MM.1S (cell line): Measurements from ENCODE around the gene INSIG2.

ENCODE experiments used
- DNase-seq: peaks from one replicate; pipeline ENCODE4 v3.0.0-alpha.2; 2015
- H2AFZ ChIP-seq: fragments of 300-600 bp; sonication (generic); 2 replicates; pipeline ENCODE4 v1.6.0; 2016; ENCODE audit warnings: antibody characterized with exemption, low read length
- H3F3A ChIP-seq: fragments of 300-600 bp; sonication (generic); 2 replicates; pipeline ENCODE4 v1.6.1; 2016; ENCODE audit warnings: mild to moderate bottlenecking, antibody characterized with exemption, low read length, moderate library complexity, mixed read lengths; ENCODE audit not compliant: insufficient read depth
- H3K27ac ChIP-seq: fragments of 300-600 bp; sonication (generic); 2 replicates; pipeline ENCODE4 v1.5.1; 2016; ENCODE audit warnings: mild to moderate bottlenecking, low read length
- H3K27me3 ChIP-seq: fragments of 300-600 bp; sonication (generic); replicated peaks from 2 replicates; pipeline ENCODE4 v1.6.0; 2016; ENCODE audit warnings: low read length; ENCODE audit not compliant: insufficient read depth
- H3K36me3 ChIP-seq: fragments of 300-600 bp; sonication (generic); replicated peaks from 2 replicates; pipeline ENCODE4 v1.6.1; 2016; ENCODE audit warnings: mild to moderate bottlenecking, low read length, mixed read lengths; ENCODE audit not compliant: insufficient read depth
- H3K4me1 ChIP-seq: fragments of 300-600 bp; sonication (generic); 2 replicates; pipeline ENCODE4 v1.6.1; 2016; ENCODE audit warnings: low read length, mixed read lengths
- H3K4me2 ChIP-seq: fragments of 300-600 bp; sonication (generic); 2 replicates; pipeline ENCODE4 v1.6.0; 2016; ENCODE audit warnings: low read depth, low read length
- H3K4me3 ChIP-seq: fragments of 300-600 bp; sonication (generic); 2 replicates; pipeline ENCODE4 v1.5.1; 2016; ENCODE audit warnings: low read length, mixed read lengths
- H3K79me2 ChIP-seq: fragments of 300-600 bp; sonication (generic); 2 replicates; pipeline ENCODE4 v1.6.1; 2016; ENCODE audit warnings: mixed run types, low read length, mixed read lengths
- H3K9ac ChIP-seq: fragments of 300-600 bp; sonication (generic); 2 replicates; pipeline ENCODE4 v1.6.1; 2016; ENCODE audit warnings: low read length, mixed read lengths
- H3K9me2 ChIP-seq: fragments of 300-600 bp; sonication (generic); replicated peaks from 2 replicates; pipeline ENCODE4 v1.6.1; 2016; ENCODE audit warnings: mild to moderate bottlenecking, low read length, mixed read lengths; ENCODE audit not compliant: insufficient read depth
- H3K9me3 ChIP-seq: fragments of 300-600 bp; sonication (generic); replicated peaks from 2 replicates; pipeline ENCODE4 v1.6.1; 2016; ENCODE audit warnings: mild to moderate bottlenecking, low read length, mixed read lengths; ENCODE audit not compliant: insufficient read depth
- H4K20me1 ChIP-seq: fragments of 300-600 bp; sonication (generic); 2 replicates; pipeline ENCODE4 v1.6.1; 2016; ENCODE audit warnings: mild to moderate bottlenecking, low read length, moderate library complexity, mixed read lengths; ENCODE audit not compliant: insufficient read depth
- EZH2 ChIP-seq: fragments of 300-600 bp; sonication (generic); optimal IDR thresholded peaks from 2 replicates; pipeline ENCODE3; 2017; ENCODE audit warnings: low read depth, mild to moderate bottlenecking, antibody characterized with exemption, low read length, mixed read lengths
- EZH2phosphoT487 ChIP-seq: fragments of 300-600 bp; sonication (generic); IDR thresholded peaks from 2 replicates; pipeline ENCODE4 v1.6.1; 2018; ENCODE audit warnings: antibody characterized with exemption, low read length
- TF ChIP-seq, protein P1 (sequence below): fragments of 300-600 bp; sonication (generic); IDR thresholded peaks from 2 replicates; pipeline ENCODE4 v1.5.1; 2016; ENCODE audit warnings: antibody characterized with exemption, low read length, mixed read lengths

Gene INSIG2

DNA sequence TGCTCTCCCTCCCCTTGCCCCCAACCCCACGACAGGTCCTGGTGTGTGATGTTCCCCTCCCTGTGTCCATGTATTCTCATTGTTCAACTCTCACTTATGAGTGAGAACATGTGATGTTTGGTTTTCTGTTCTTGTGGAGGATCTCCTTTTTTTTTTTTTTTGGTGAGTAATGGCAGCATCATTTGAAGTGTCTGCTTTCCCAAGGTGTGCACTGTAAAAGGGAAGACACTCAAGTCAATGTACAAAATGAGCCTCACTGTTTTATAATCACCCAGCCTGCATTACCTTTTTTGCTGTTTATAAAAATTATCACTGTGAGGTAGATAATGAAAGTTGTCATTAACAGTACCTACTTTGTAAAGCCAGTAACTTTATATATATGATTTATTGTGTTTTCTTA is 56.9 kb downstream of the INSIG2 start:
- Histone ChIP-seq H3K4me3 (no peak overlapping the region), H3F3A (no peaks in the 10 kb centered on the region), H2AFZ (no peak overlapping the region), H3K9ac (no peak overlapping the region), H3K4me1 (no peaks in the 10 kb centered on the region), H3K9me2 (no peaks in the 10 kb centered on the region), H3K9me3 (no peaks in the 10 kb centered on the region), H3K27me3 (no peaks in the 10 kb centered on the region), H3K79me2 (no peaks in the 10 kb centered on the region), H3K36me3 (no peaks in the 10 kb centered on the region), H3K4me2 (no peak overlapping the region), H3K27ac (no peak overlapping the region), H4K20me1 (no peaks in the 10 kb centered on the region)
- TF ChIP-seq EZH2phosphoT487 (no peak), EZH2 (no peak)
- TF ChIP-seq, protein P1, sequence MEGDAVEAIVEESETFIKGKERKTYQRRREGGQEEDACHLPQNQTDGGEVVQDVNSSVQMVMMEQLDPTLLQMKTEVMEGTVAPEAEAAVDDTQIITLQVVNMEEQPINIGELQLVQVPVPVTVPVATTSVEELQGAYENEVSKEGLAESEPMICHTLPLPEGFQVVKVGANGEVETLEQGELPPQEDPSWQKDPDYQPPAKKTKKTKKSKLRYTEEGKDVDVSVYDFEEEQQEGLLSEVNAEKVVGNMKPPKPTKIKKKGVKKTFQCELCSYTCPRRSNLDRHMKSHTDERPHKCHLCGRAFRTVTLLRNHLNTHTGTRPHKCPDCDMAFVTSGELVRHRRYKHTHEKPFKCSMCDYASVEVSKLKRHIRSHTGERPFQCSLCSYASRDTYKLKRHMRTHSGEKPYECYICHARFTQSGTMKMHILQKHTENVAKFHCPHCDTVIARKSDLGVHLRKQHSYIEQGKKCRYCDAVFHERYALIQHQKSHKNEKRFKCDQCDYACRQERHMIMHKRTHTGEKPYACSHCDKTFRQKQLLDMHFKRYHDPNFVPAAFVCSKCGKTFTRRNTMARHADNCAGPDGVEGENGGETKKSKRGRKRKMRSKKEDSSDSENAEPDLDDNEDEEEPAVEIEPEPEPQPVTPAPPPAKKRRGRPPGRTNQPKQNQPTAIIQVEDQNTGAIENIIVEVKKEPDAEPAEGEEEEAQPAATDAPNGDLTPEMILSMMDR: no peak
- no peak for DNase-seq

DNA sequence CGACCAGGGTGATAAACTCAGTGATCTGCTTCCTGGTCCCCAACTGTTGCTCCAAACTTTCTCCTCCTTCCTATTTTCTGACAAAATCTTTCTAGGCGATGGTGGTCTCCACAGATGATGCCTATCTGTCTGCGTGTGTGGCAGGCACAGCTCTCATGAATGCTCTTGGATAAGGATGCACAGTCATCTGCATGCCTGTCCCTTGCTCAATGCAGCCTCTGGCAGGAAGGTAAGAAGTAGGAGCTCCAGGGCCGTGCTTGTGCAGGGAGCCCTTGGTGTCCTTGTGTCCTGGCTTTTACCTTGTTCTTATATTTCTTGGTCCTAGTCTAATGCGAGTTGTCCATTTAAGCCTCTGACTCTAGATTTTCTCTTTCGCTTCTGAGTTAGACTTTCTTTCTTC is 57.5 kb downstream of the INSIG2 start:
- no peaks in the 10 kb centered on the region for H3K9me2 ChIP-seq
- H3F3A ChIP-seq: no peaks in the 10 kb centered on the region
- no peaks in the 10 kb centered on the region for H3K9me3 ChIP-seq
- H3K4me3 ChIP-seq: no peak overlapping the region
- H2AFZ ChIP-seq: no peak overlapping the region
- no peaks in the 10 kb centered on the region for H3K79me2 ChIP-seq
- DNase-seq: no peak
- H3K4me1 ChIP-seq: no peaks in the 10 kb centered on the region
- no peaks in the 10 kb centered on the region for H3K27me3 ChIP-seq
- no peak overlapping the region for H3K27ac ChIP-seq
- H4K20me1 ChIP-seq: no peaks in the 10 kb centered on the region
- no peaks in the 10 kb centered on the region for H3K36me3 ChIP-seq
- TF ChIP-seq, protein P1: no peak
- TF ChIP-seq EZH2: no peak
- no peak for TF ChIP-seq EZH2phosphoT487
- no peak overlapping the region for H3K4me2 ChIP-seq
- H3K9ac ChIP-seq: no peak overlapping the region

DNA sequence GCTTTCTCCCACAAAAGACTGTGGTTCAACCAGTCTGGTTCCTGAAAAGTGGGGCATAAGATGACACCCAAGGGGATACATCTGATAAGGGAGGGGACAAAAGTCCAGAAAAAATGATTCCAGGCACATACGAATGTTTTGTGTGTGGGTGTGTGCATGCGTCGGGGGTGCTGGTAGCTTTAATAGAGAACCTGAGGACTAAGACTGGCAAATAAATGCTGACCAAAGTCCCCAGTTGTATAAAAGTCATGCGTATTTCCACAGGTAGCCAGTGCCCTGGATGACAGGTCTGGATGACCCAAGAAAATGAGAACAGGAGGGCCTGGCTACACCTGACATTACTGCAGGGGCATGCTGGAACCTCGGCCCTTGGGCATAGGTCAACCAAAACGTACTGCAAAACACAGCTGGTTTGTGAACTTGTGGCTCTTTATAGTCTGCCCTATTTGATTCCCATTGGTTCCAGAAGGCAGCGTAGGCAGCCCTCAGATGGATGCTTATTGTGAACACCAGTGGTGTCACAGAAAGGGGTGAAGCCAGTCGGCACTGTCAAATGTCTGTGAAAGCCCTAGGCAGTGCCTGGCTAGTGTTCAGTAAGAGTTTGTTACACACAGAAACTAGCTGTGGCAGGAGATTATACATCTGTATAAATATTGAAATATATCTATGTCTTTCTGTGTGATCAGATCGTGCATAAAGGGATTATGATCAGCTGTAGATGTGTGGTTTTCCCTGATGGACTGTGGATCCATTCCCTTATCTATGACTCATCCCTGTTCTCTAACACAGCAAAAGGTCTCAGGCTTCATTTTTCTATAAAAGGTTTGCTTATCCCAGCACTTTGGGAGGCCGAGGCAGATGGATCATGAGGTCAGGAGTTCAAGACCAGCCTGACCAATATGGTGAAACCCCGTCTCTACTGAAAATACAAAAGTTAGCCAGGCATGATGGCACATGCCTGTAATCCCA is 58.3 kb downstream of the INSIG2 start:
- H3K79me2 ChIP-seq: no peaks in the 10 kb centered on the region
- H3F3A ChIP-seq: no peaks in the 10 kb centered on the region
- no peaks in the 10 kb centered on the region for H4K20me1 ChIP-seq
- no peak overlapping the region for H3K4me2 ChIP-seq
- H3K4me1 ChIP-seq: no peaks in the 10 kb centered on the region
- H3K27ac ChIP-seq: no peak overlapping the region
- H3K36me3 ChIP-seq: no peaks in the 10 kb centered on the region
- no peaks in the 10 kb centered on the region for H3K27me3 ChIP-seq
- H3K9ac ChIP-seq: no peak overlapping the region
- DNase-seq: no peak
- no peak overlapping the region for H2AFZ ChIP-seq
- H3K4me3 ChIP-seq: no peak overlapping the region
- TF ChIP-seq, protein P1: no peak
- no peak for TF ChIP-seq EZH2
- TF ChIP-seq EZH2phosphoT487: no peak
- no peaks in the 10 kb centered on the region for H3K9me2 ChIP-seq
- H3K9me3 ChIP-seq: no peaks in the 10 kb centered on the region
